B cell (primary cell): ENCODE results near the gene RAB43. TPM values are rescaled to one million over a fixed set of nuclear protein-coding genes. Genes with fewer than 3 reads are reported as not detected.

Source experiments
- ATAC-seq: fragments of 200-7000 bp; cut with Tn5 transposase; one replicate; pipeline ENCODE4 v1.10.0; 2021; ENCODE audit warnings: low read depth, mild to moderate bottlenecking, moderate number of reproducible peaks, moderate library complexity
- CTCF ChIA-PET: fragments of 350-600 bp; sonication (Branson Sonifier 250); formaldehyde crosslinking; loops from one replicate; lab custom pipeline; 2021; ENCODE audit warnings: antibody characterized with exemption, inconsistent platforms; lab: Charles Lee
- POLR2A ChIA-PET: fragments of 350-600 bp; sonication (Branson Sonifier 250); formaldehyde crosslinking; loops from one replicate; lab custom pipeline; 2021; ENCODE audit warnings: antibody characterized with exemption; lab: Charles Lee
- DNase-seq: peaks from one replicate; pipeline ENCODE4 v3.0.0; 2013
- H2AFZ ChIP-seq: 2 replicates; pipeline ENCODE4 v1.6.1; 2012; ENCODE audit warnings: mild to moderate bottlenecking, low read depth, low read length; ENCODE audit not compliant: insufficient read depth, poor library complexity, severe bottlenecking
- H3K27ac ChIP-seq, 2 donors: 1 replicate in 1 of 2; 2 replicates in 1 of 2; pipeline ENCODE4 v1.5.1; 2012 to 2013; ENCODE audit warnings: low read length in 2 of 2, mild to moderate bottlenecking in 2 of 2, moderate library complexity in 1 of 2
- H3K27me3 ChIP-seq, 4 experiments: fragments of 200-600 bp in 1 of 4; sonication (generic) in 1 of 4; replicated peaks in 1 of 4; 1 replicate in 2 of 4; 2 replicates in 2 of 4; pipeline versions ENCODE4 v1.6.1 to v1.7.0; 2013 to 2016; ENCODE audit warnings: low read length in 3 of 4, mild to moderate bottlenecking in 2 of 4, mixed read lengths in 1 of 4, moderate library complexity in 1 of 4; ENCODE audit not compliant: insufficient read depth in 4 of 4, control insufficient read depth in 3 of 4; ENCODE audit errors: control extremely low read depth in 1 of 4
- H3K36me3 ChIP-seq, 2 experiments: replicated peaks in 1 of 2; 1 replicate in 1 of 2; 2 replicates in 1 of 2; pipeline versions ENCODE4 v1.6.1 to v1.7.1; 2013; ENCODE audit warnings: low read length in 1 of 2; ENCODE audit not compliant: insufficient read depth in 2 of 2, control insufficient read depth in 1 of 2; ENCODE audit errors: control extremely low read depth in 1 of 2, extremely low read depth in 1 of 2
- H3K4me1 ChIP-seq, 2 donors: fragments of 200-600 bp in 1 of 2; sonication (generic) in 1 of 2; 1 replicate in 1 of 2; 2 replicates in 1 of 2; pipeline versions ENCODE4 v1.5.1 to v1.6.1; 2013 to 2017; ENCODE audit warnings: low read length in 2 of 2; ENCODE audit not compliant: control insufficient read depth in 2 of 2, insufficient read depth in 2 of 2
- H3K4me2 ChIP-seq: replicated peaks from 2 replicates; pipeline ENCODE3; 2012; ENCODE audit warnings: mild to moderate bottlenecking, low read depth, low read length; ENCODE audit not compliant: poor library complexity, severe bottlenecking
- H3K4me3 ChIP-seq, 5 experiments: fragments of 200-600 bp in 1 of 5; sonication (generic) in 1 of 5; 1 replicate in 3 of 5; 2 replicates in 2 of 5; pipeline versions ENCODE4 v1.5.1 to v1.7.0; 2011 to 2016; ENCODE audit warnings: low read length in 4 of 5, mild to moderate bottlenecking in 4 of 5, low read depth in 2 of 5, control low read depth in 1 of 5, moderate library complexity in 1 of 5; ENCODE audit not compliant: insufficient read depth in 1 of 5; ENCODE audit errors: control extremely low read depth in 1 of 5, extremely low read depth in 1 of 5
- H3K79me2 ChIP-seq: fragments of 200-600 bp; sonication (generic); one replicate; pipeline ENCODE4 v1.6.0; 2016; ENCODE audit warnings: low read length; ENCODE audit not compliant: control insufficient read depth, insufficient read depth
- H3K9ac ChIP-seq: fragments of 200-600 bp; sonication (generic); 2 replicates; pipeline ENCODE4 v1.6.1; 2017; ENCODE audit warnings: mild to moderate bottlenecking, low read length, moderate library complexity
- H3K9me3 ChIP-seq, 3 donors: one replicate each; pipeline versions ENCODE4 v1.6.1 to v1.7.1; 2013; ENCODE audit warnings: low read length in 2 of 3; ENCODE audit not compliant: control insufficient read depth in 2 of 3, insufficient read depth in 1 of 3; ENCODE audit errors: control extremely low read depth in 1 of 3
- H4K20me1 ChIP-seq: 2 replicates; pipeline ENCODE4 v1.6.0; 2012; ENCODE audit warnings: mild to moderate bottlenecking, low read length; ENCODE audit not compliant: insufficient read depth, control insufficient read depth, poor library complexity, severe bottlenecking
- H3K27ac Mint-ChIP-seq: one replicate; pipeline ENCODE4 v1.8.0; 2021; ENCODE audit warnings: mixed read lengths
- H3K27me3 Mint-ChIP-seq: one replicate; pipeline ENCODE4 v1.8.0; 2021; ENCODE audit warnings: mixed read lengths
- H3K4me1 Mint-ChIP-seq: one replicate; pipeline ENCODE4 v1.8.0; 2021; ENCODE audit warnings: mixed read lengths
- H3K4me3 Mint-ChIP-seq: one replicate; pipeline ENCODE4 v1.8.0; 2021; ENCODE audit warnings: mixed read lengths
- H3K9me3 Mint-ChIP-seq: one replicate; pipeline ENCODE4 v1.8.0; 2022; ENCODE audit warnings: mixed read lengths; ENCODE audit not compliant: insufficient read depth
- CTCF ChIP-seq: fragments of 200-600 bp; IDR thresholded peaks from one replicate; pipeline ENCODE4 v1.8.0; 2022; ENCODE audit warnings: antibody characterized with exemption, mild to moderate bottlenecking
- EZH2 ChIP-seq: IDR thresholded peaks from 2 replicates; pipeline ENCODE4 v1.6.1; 2012; ENCODE audit warnings: borderline replicate concordance, low read depth, mild to moderate bottlenecking, moderate library complexity, low read length; ENCODE audit not compliant: insufficient read depth, poor library complexity, severe bottlenecking
- WGBS: methylation state at CpG from one replicate; pipeline ENCODE4 v1.1.5; 2013; ENCODE audit warnings: missing lambda C conversion rate; ENCODE audit not compliant: insufficient coverage; 5-methylcytosine and 5-hydroxymethylcytosine counted together
- intact Hi-C: fragments of 100-400 bp; cut with micrococcal nuclease; formaldehyde crosslinking; loops from one replicate; pipeline ENCODE4 v1.10.0; 2022
- polyA plus RNA-seq: library from polyadenylated mRNA; depleted of rRNA; stranded (reverse); fragments of >200 nt; gene quantifications from 2 replicates; pipeline ENCODE4 v1.2.3, GENCODE V29; 2012
- total RNA-seq, 2 donors: library from RNA; stranded (reverse); fragments of 120-200 nt in 1 of 2; gene quantifications; 1 replicate in 1 of 2; 2 replicates in 1 of 2; pipeline versions ENCODE4 v1.2.3 to v1.2.4, GENCODE V29; 2013 to 2022

Gene RAB43
- total and polyA plus RNA-seq, 2 donors (not counting 1 experiment from before 2014, with no cell fraction given), result 7.6 to 14.3 TPM

- H3K4me2 ChIP-seq, result no peak overlapping the region
- H3K9ac ChIP-seq, result no peak overlapping the region
- H3K9me3 ChIP-seq, result no peaks in the 10 kb centered on the region
- ATAC-seq (no peak), DNase-seq (no peak)
- no peak overlapping the region for H2AFZ ChIP-seq
- Mint-ChIP-seq H3K4me1 (no peaks in the 10 kb centered on the region), H3K27me3 (no peaks in the 10 kb centered on the region), H3K9me3 (no peaks in the 10 kb centered on the region), H3K27ac (no peak overlapping the region), H3K4me3 (no peak overlapping the region)
- H3K27me3 ChIP-seq, result no peaks in the 10 kb centered on the region
- TF ChIP-seq CTCF (no peak), EZH2 (no peak)
- no peak overlapping the region for H3K4me3 ChIP-seq
- H4K20me1 ChIP-seq, result no peaks in the 10 kb centered on the region
- no peaks in the 10 kb centered on the region for H3K4me1 ChIP-seq
- WGBS, result 56% methylated on average over 6 of the region's 6 CpGs
- H3K79me2 ChIP-seq, result no peaks in the 10 kb centered on the region
- CTCF ChIA-PET, result no interaction called here
- H3K27ac ChIP-seq, result no peak overlapping the region
- intact Hi-C loops, result no loop called here
- no peaks in the 10 kb centered on the region for H3K36me3 ChIP-seq
- POLR2A ChIA-PET, result no interaction called here
These were observed 37.1 kb downstream of the RAB43 start for GRCh38 chr3:129084501-129084900.

DNA sequence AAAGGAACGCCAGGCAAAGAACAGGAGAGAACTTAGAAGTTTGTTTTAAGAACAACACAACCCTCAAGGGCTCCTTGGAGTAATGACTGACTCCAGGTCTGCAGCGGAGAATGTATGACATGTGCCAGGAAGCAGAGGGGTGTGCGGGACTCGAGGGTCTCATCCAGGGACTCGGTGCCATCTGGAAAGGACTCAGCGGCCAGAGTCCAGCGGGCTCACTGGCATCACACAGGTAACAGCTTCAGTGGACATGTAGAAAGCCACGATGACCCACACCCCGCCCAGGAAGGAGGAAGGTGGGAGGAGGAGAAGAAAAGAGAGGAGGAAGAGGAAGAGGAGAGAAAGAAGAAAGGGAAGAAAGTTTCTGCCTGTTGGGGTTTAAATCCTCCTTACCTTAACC is 39.6 kb downstream of the RAB43 start:
- CTCF ChIA-PET, result no interaction called here
- H3K4me2 ChIP-seq, result no peak overlapping the region

More for the DNA sequence above, 39.6 kb downstream of the RAB43 start:
- Histone ChIP-seq H3K4me1 (no peaks in the 10 kb centered on the region), H3K79me2 (no peaks in the 10 kb centered on the region), H3K9ac (no peak overlapping the region), H3K27ac (no peak overlapping the region), H3K9me3 (no peaks in the 10 kb centered on the region), H3K27me3 (no peaks in the 10 kb centered on the region), H3K36me3 (no peaks in the 10 kb centered on the region), H2AFZ (no peak overlapping the region), H3K4me3 (no peak overlapping the region), H4K20me1 (no peaks in the 10 kb centered on the region)
- H3K27me3 Mint-ChIP-seq, result no peaks in the 10 kb centered on the region
- no peak for DNase-seq
- TF ChIP-seq CTCF (no peak), EZH2 (no peak)
- H3K9me3 Mint-ChIP-seq, result no peaks in the 10 kb centered on the region
- WGBS, result 90% methylated on average over 6 of the region's 9 CpGs
- no peaks in the 10 kb centered on the region for H3K4me1 Mint-ChIP-seq
- POLR2A ChIA-PET, result no interaction called here
- no peak overlapping the region for H3K4me3 Mint-ChIP-seq
- intact Hi-C loops, result no loop called here
- H3K27ac Mint-ChIP-seq, result no peak overlapping the region
- ATAC-seq, result no peak
